Measurements from ENCODE around the gene ZYG11B. TPM values are rescaled to one million over a fixed set of nuclear protein-coding genes. Genes with fewer than 3 reads are reported as not detected.

ZYG11B gene
- total RNA-seq: 46.1 and 65.6 TPM in 2 replicates

DNA sequence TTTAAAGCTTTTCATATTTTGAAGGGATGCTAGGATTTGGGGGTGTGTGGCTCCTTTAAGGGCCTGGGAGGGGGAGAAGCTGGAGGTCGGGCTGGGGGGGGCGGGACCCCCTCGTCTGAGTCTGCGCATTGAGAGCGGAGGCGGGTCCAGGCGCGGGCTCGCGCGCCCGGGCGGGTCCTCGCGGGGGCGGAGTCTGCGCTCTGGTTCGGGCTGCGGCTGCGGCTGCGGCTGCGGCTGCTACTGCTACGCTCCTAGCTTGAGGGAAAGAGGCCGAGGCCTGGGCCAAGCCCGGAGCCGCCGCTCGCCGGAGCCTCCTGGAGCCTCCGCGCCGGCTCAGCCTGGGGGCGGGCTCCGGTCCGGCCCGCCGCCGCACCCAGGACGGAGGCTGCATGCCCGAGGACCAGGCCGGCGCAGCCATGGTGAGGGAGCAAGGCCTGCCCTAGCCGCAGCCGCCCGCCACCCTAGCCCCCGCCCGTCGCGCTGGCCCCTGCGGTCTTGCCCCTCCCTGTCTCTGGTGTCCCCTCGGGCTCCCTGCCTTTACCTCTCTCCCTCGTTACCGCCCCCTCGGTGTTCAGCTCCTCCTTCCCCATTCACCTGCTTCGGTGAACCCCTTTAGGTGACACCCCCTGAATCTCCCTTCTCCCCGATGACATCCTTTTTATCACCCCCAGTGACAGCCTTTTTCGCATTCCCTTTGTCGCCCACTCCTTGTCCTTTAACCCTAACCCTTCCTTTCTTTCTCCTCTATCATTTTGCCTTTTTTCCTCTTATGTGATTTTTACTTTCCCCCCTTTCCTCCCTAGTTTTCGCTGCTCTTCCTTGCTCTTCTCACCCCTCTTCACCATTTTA, at the start of gene ZYG11B:
Gene ZYG11B (plus strand): TSS at position 189 of the 849 bp plus-strand sequence. CDS start 201 bp downstream, at position 390.
- DNase-seq (ENCODE audit: low read depth): peak; percentile 78
- no peak for TF ChIP-seq CTCF (IDR thresholded peaks at IDR 0.05; ENCODE audit: insufficient read depth, low read depth, low read length)
- peak within 1 kb of the TSS; percentile 96 for H3K4me3 ChIP-seq (ENCODE audit: low read depth, low read length)

- no peak for TF ChIP-seq CTCF (IDR thresholded peaks at IDR 0.05; ENCODE audit: insufficient read depth, low read depth, low read length)
- peak; percentile 75 for DNase-seq (ENCODE audit: low read depth)
- no peak overlapping the region for H3K4me3 ChIP-seq (ENCODE audit: low read depth, low read length)
Measured at GRCh38 chr1:52677076-52677806, 49.0 kb upstream of the ZYG11B start.

DNA sequence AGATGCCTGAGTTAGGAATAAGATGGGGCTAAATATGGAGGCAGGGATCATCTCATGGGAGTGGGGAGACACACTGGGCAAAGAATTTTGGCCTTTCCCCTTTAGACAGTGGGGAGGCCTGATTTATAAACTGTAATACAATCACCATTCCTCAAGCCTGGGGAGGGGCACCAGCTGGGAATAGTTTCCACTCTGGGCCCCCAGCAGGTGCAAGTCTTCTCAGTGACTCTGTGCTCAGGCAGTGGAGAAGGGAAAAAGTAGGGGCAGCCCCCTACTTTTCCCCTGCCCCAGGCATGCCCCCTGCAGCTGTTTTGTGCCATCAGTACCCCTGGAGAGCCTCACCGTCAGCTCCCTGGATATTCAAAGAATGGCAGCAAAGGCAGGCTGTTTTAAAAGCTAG, 47.2 kb upstream of the ZYG11B start:
- DNase-seq (ENCODE audit: low read depth): no peak

DNA sequence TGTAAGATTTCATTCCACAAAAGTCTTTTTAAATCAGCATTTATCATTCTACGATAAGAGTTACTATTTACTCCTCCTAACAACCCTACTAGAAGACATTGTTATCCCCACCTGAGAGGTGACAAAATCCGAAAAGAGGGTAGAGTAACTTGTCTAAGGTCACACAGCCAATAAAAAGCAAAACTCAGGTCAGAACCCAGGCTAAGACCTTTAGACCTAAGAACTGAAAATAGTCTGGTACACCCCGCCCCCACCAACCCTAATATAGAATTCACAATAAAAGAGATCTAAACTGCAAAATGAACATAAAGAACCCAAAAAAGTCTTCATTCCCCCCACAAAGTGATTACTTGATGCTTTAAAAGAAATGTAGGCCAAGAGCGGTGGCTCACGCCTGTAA, 46.8 kb upstream of the ZYG11B start:
- no peak overlapping the region for H3K4me3 ChIP-seq (ENCODE audit: low read depth, low read length)
- TF ChIP-seq CTCF (IDR thresholded peaks at IDR 0.05; ENCODE audit: insufficient read depth, low read depth, low read length): no peak
- DNase-seq (ENCODE audit: low read depth): no peak

More for the DNA sequence above, 47.2 kb upstream of the ZYG11B start:
- no peak overlapping the region for H3K4me3 ChIP-seq (ENCODE audit: low read depth, low read length)
- no peak for TF ChIP-seq CTCF (IDR thresholded peaks at IDR 0.05; ENCODE audit: insufficient read depth, low read depth, low read length)

DNA sequence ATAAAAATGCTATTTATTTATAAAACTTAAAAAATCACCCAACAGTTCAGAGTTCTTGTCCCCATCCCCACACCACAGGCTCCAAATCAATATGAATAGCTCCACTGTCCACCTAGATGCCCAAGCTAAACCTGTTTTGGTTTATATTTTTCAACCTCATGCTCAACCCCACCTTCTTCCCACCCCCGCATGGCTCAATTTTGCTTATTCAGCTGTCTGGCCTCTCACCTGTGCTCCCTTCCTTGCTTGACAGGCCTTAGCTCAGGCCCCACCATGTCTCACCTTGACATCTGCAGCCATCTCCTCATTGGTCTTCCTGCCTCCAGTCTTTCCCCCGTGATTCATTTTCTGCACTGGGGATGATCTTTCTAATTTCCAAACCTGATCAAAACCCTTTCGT, 45.9 kb upstream of the ZYG11B start:
- no peak overlapping the region for H3K4me3 ChIP-seq (ENCODE audit: low read depth, low read length)
- TF ChIP-seq CTCF (IDR thresholded peaks at IDR 0.05; ENCODE audit: insufficient read depth, low read depth, low read length): no peak
- no peak for DNase-seq (ENCODE audit: low read depth)

GRCh38 chr1:52681136-52681535, 45.1 kb upstream of the ZYG11B start:
- no peak for DNase-seq (ENCODE audit: low read depth)
- no peak for TF ChIP-seq CTCF (IDR thresholded peaks at IDR 0.05; ENCODE audit: insufficient read depth, low read depth, low read length)
- H3K4me3 ChIP-seq (ENCODE audit: low read depth, low read length): no peak overlapping the region

All from fibroblast of villous mesenchyme (primary cell).